ENCODE data around the gene CCER1.
"Not testable (repeated sequence)": the region's sequence is repeated elsewhere in the genome, so short reads cannot be mapped to it uniquely, and the experiment has no call there.

Gene CCER1, protein sequence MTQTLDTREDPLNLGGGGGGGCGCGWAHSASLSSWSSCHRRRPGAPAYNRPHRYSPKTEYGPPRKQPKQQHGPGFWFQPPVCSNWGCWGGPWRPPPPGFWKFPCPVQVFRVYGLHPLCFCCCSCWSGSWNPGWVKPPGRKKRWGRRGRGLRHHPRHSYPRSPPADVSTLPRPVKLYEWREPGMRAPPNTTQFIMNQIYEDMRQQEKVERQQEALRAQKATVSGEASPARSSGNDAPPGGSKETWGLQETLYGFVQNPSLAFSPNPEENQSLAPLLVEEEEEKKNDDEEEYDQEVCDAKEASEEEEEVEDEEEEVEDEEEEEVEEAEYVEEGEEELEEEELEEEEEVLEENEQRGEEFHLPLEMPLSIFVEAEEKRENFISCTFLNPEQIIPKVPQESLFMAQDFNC

DNA sequence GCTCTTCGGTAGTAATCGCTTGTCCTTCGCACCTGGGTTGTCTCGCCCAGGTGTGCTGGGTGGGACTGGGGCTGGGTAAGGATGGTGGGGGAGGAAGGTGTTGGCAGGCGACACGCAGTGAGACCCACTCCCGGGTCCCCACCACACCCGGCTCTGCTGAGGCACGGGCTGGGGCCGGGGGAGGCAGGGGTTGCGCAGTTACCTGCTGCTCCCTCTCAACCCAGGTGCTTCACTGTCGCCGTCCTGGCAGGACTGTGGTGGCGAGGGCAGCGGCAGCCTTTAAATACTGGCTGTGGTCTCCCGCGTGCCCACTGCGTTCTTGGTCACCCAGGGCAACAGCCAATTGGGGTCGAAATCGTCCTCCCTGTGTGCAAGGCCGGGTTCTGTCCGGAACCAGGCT lies at the start of gene CCER1:
CCER1 (minus strand) TSS at position 256 of the 400 bp plus-strand sequence. CDS start 434 bp downstream, outside the sequence.
- DNase-seq, result no peak

DNA sequence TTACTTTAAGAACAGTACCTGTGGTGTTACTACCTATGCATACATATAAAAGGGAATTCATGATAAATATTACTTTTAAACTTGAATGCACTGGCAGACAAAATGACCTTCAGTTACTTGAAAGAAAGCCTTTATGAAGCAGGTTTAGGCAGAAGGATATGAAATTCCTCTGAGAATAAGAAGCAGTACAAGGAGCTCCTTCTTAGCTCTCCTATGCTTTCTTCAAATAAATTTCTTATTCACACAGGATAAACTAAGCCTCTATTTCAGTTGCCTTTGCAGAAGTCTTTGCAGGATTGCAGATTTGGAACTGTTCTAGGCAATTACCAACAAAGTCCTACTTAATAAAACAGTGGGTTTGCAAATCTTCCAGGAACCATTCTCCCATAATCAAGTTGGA lies 48.8 kb upstream of the CCER1 start:
- no peak for DNase-seq

DNA sequence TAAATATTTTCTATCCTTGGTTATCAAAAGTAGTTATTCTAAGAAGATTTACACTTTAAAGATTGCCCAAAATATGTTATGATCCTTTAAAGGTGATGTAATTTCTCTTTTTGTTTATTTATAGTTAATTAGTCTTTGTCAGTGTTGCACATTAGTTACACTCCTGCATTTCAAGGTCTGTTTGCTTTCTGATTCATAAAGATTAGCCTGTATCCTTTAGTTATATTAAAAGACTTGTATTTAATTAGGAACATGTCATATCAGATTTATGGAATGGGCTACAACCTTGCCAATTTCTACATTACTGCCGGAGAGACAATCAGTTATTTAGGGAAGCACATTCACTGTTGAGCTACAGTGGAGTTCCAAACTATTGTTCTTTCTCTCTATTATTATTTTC lies 46.3 kb upstream of the CCER1 start:
- no peak for DNase-seq

DNA sequence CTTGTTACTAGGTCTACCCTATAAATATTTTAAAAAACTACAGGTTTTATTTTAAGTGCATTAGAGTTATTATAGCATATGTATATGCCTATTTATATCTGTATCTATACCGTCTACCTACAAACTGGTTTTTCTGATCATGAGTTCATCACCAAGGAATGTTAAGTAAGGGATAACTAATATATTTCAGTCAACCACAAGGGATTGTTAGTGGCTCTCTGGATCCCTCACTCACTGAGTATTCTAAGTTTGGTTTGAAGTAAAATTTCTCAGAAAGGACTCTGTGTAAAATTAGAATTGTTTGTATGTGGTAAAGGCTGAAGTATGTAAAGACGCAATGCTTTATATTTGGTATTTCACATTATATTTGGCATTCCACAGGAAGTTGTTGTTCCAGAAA lies 45.0 kb upstream of the CCER1 start:
- no peak for DNase-seq

DNA sequence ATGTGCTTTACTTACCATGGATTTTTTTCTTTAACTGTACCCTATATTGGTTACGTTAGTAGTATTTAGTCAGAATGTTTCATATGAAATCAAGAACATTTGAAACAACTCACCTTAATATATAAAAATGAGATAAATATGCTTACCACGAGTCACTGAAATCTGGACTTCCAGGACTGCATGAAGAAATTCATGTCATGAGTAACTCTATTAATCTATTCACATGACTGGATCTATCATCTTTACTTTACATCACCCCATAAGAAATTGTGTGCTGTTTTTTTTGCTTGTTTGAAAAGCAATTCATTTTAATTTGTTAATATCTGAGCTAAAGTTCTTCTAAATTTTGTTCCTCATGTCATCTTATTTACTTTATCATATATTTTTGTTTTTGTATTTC lies 44.6 kb upstream of the CCER1 start:
- no peak for DNase-seq

DNA sequence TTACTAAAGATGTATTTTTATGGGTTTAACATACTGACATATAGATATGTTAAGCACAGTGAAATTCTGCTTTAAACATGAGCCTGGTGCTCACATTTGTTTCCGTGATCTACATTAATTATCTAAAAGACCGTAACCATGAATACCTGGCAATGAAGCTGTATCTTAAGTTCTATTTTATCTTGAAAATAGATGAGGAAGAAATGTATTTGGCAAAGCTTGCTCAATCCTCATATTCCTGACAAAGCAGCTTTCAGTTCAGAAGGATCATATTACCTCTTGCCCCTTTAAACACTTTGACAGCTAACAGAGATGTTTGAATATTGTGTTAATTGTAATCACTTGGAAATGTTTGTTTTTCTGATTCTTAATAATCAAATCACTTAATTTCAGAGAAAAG lies 40.0 kb upstream of the CCER1 start:
- DNase-seq, result no peak

DNA sequence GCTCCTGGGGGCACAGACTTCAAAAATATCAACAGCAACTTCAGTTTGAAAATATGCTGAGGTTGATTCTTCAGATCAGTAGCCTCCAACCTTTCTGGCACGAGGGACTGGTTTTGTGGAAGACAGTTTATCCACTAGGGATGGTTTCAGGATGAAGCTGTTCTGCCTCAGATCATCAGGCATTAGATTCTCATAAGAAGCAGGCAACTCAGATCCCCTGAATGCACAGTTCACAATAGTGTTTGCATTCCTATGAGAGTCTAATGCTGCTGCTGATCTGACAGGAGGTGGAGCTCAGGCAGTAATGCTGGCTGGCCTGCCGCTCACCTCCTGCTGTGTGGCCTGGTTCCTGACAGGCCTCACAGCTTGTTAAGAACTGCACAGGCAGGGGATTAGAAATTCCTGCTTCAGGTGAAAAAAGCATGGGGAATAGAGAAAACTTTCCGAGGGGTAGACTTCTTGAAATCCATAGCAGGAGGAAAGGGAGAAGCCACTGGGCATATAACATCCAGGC lies 37.0 kb upstream of the CCER1 start:
- no peak for DNase-seq

DNA sequence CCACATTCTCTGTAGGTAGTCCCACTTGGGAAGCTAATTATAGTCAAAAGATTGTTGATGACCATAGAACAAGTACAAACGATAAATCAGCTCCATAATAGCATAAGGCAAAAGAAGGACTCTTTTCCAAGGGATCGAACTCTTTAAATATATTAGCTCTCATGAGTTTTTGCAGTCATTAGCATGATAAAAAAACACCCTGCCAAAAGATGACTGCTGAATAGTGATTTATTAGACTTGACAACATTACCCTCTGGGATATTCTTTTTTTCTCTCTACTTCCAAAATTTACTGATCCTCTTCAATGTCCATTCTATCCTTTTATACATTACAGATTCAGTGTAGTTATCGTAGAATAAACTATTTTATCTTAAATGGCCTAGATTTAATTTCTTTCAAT lies 35.6 kb upstream of the CCER1 start:
- no peak for DNase-seq

DNA sequence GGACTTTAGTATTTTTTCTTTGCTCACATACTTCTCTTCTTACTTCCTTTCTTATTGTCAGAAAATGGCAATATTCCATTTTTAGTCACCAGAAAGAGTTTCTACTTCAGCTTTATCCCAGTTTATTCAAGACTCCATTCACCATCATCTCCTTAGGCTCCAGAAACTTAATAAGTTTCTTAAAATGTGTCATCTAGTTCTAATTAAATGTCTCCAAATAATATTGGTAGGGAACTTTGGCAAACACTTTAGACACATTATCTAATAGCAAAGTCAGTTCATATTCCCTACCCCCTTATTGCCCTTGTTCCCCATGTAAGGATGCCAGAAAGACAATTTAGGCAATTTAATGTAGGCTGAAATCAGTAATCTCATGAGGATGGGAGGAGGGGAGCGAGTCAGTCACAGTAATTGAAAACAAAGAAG lies 34.7 kb upstream of the CCER1 start:
- no peak for DNase-seq

DNA sequence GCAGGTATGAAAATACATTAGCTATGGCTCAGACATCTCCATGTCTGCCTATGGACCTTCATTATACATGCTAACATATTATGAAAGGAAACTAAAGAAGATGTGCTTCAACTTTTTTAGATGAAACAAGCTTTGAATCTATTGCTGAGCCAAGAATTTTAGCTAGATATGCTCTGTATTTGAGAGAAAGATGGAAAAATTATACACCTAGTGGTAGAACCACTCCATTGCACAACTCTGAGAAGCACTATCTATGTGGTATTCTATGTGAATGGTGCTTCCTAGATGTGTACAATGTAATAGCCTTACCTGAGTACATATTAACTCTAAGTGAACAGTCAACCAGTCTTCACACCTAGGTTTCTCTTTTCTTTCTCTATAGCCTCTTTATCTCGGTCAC lies 32.5 kb upstream of the CCER1 start:
- DNase-seq, result peak in 1 of 2 experiments; percentile 2

DNA sequence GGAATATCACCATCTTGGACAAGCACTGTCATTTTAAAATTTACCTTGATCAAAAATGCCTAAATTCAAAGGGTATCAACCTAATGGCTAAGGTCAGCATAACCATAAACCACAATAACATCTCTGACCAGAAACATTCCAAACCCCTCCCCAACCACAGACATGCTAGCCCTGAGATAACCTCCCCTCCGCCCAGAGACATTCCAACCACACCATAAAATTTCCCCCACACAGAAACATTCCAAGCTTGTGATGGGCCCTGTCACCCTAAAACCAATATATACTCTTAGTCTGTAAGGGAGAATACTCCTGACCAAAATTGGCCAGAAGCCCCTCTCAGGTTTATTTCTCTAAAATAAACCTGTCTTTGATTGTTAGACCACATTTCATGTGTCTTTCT lies 32.1 kb upstream of the CCER1 start:
- DNase-seq, result no peak

DNA sequence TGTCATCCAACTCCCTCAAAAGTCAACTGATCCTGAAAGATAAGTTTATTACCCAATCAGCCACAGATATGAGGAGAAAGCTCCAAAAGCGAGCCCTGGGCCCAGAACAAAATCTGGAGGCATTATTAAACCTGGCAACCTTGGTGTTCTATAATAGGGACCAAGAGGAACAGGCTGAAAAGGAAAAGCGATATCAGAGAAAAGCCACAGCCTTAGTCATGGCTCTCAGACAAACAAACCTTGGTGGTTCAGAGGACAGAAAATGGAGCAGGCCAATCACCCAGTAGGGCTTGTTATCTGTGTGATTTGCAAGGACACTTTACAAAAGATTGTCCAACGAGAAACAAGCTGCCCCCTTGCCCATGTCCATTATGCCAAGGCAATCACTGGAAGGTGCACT lies 30.4 kb upstream of the CCER1 start:
- DNase-seq, result not testable (repeated sequence)

DNA sequence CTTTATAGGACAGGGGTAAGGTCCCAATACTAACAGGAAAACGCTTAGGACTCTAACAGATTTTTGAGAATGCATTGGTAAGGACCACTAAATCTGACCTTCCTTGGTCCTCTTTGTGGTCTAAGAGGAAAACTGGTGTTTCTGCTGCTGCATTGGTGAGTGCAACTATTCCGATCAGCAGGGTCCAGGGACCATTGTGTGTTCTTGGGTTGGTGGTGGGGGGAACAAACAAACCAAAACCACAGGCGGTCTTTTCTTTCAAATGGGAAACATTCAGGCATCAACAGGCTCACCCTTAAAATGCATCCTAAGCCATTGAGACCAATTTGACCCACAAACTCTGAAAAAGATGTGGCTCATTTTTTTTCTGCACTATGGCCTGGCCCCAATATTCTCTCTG lies 29.1 kb upstream of the CCER1 start:
- DNase-seq, result no peak

DNA sequence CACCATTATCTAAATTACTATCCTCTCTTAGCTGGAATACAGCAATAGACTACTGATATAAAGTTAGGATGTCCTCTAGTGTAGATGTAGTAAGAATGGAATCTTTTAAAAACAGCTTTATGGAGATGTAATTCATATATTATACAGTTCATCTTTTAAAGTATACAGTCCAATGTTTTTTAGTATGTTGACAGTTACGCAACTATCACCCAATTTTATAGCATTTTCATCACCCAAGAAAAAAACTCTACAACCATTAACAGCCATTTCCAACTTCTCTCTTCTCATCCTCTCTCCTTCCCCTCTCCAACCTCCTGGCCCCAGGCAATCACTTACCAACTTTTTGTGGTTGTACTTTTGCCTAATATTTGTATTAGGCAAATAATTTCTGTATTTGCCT lies 27.2 kb upstream of the CCER1 start:
- DNase-seq, result no peak

DNA sequence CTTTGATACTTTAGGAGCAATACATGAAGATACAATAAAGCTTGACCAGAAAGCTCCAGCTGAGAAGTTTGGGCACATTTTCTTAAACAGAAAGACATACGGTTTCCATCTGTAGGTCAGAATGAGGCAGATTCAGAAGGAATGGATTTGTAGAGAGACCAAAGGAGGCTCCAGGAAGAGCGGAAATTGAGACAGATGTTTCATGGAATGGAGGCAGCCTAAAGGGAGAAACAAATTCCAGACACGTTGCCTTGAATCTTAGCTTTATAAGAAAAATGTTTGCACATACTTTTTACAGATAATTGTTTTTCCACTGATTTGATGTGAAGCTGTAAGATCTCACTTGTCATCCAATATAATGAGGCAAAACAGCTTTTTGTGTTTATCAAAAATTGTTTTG lies 25.0 kb upstream of the CCER1 start:
- no peak for DNase-seq

DNA sequence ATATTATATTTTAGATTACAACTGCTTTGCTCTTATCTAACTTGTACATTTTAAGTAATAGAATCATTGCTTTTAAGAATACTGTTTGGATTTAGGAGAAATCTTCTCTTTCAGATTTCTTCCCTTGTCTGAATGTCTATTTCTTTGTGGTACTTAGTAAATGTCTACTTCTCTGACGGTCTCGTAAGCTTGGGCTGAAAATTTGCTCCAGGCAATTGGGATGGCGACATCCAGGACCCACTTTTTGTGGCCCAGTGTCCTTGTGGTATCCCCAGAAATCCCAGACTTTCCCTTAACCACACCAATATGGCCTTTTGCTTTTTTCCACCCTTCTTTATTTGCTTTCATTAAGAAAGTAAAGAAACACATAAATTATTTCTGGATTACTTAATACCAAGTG lies 24.0 kb upstream of the CCER1 start:
- no peak for DNase-seq

DNA sequence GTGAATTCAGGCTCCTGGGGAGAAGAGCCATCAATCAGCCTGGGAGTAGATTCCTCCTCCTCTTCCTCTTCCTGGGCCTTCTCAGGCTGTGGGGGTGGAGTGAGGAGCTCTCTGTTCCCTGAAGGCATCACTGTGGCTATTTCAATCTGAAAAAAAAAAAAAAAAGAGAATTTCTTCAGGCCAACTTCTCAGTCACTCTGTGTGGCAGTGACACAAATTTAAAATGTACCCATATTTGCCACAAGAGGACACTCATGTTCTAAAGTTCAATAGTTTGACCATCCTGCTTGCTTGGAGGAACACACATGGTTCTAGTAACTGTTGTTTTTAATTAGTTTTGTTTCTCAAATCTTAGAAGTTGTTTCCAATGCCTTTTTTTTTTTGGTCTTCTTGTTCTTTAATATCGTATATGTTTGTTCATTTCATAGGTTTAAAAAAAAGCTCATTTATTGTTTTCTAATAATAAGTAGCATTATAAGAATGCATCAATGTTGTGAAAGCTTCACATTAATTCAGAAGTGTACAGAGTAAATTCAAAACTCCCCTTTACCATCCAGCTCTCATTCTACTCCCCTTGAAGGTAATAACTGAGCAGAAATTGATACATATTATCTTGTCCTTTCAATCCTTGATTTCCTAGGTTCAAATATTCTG lies 23.3 kb upstream of the CCER1 start:
- peak; percentile 32 to 47 for DNase-seq

DNA sequence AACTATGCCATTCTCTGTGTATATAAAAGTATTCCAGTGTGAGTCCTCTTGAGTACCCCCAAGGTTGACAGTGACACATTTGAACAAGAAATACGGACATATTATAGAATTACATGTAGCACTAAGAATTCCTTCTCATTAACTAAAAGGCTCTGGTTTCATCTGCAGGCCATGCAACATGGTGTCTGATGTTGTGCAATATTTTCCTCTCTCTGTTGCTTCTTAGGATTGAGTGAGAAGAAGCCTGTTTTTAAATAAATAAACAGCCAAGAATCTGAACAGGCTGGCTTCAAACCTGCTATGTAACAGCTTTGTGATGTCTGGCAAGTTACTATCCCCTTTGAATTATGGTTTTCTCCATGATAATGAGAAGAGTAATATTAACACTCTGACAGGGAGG lies 22.2 kb upstream of the CCER1 start:
- no peak for DNase-seq

DNA sequence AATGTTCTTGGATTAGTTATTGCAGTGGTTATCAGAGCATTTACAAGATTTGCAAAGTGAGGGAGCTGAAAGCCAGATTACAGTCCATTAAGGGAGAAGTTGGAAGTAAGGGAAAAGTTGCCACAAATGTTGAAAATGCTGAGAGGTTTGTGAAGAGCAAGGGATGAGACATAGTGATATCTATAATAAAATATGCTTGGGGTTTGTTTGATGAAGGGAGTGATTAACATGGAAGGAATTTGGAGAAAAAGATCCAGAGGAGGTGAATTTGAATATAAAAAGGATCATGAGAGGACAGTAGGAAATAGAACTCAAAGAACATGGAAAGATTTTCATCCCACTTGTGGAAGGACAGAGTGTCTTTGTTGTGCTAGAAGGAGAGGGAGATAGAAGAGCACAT lies 19.3 kb upstream of the CCER1 start:
- no peak for DNase-seq

DNA sequence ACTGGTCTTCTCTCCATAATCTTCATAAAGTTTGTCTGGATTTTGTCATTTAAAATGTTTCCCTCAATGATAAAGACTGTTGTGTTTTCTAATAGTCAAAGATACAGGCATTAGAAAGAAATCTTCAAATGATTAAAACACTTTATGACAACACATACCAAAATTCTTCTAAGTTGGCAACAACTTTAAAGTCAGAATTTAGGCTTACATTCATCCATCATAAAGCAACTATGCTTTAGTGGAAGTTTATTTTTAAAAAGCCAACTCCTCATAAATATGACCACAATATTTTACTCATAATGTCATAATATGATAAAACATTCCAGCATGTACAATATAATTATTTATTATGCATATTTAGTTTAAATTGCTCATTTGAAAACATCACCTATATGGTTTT lies 17.2 kb upstream of the CCER1 start:
- no peak for DNase-seq

DNA sequence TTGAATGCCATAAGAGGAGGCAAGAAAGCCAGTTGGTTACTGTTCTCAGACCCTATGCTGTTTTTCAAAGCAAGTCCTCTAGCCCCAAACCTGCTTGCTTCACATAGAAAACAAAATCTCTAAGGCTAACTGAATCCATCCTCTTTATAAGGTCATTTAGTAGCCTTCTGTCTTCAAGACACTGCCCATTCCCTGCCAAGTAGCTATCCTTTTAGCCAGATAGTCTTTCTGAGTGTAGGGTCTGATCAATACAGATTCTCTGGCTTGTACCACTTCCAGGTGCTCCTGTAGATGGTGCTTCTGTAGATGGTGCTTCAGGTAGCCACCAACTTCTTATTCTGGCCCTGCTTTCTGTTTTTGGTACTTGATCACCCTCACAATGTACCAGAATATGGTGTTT lies 15.9 kb upstream of the CCER1 start:
- DNase-seq, result no peak

DNA sequence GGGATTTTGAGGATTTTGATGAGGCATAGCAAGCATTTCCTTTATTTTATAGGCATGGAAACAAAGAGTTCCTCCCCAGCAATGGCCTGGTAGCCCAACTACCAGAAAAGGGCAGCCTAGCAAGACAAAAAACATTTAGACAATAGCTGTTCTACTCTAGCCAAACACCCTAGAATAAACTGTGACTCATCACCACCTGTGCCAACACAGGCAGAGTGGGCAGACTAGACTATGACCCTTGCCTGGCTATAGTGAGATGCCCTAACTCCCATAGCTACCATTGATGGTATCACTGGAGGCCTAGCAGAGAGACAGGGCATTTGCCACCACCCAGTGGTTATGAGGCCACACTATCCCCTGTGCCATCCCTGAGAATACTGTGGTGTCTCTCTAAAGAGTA lies 15.5 kb upstream of the CCER1 start:
- no peak for DNase-seq

DNA sequence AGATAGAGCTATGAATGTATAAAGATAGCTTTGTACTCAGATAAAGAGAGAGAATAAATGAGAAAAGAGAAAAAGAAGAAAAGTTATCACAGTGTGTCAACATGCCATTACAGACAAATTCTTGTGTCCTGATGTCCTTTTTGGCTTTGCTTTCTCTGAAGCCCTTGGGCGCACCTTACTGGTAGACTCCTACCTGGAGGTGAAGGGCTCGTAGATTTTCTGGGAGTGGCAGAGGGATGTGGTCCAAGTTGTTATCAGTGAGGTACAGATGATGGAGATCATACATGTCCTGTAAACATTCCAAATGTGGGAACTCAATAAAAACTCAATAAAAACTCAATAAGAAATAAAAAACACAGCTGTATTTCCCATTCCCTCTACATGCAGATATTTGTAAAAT lies 14.9 kb upstream of the CCER1 start:
- no peak for DNase-seq

DNA sequence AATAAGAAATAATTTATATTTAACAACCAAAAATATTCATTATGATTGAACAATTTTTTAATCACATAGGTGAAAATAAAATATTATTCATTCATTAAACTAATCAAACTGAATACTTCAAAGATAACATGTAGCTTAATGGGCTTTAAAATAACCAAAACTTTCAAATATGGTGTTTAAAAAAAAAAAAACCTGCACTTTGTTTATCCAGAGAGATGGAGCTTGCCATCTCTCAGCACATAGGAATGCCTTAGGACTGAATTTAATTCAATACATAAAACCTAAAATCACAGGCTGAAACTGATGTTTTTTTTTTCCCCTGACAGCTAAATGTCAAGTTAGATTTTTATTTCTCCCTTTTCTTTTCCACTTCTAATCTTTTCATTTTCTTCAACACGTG lies 14.4 kb upstream of the CCER1 start:
- no peak for DNase-seq

DNA sequence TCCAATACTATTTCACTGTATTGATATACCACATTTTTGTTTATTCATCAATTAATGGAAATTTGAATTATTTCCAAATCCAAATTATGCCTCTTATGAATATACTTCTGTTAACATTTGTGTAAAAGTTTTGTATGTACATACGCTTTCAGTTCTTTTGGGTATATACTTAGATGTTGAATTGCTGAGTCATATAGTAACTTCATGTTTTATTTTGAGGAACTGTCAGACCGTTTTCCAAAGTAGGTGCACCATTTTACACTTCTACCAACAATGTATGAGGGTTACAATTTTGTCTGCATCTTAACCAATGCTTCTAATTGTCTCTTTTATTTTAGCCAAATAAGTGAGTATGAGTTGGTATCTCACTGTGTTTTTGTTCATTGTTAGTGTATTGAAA lies 10.2 kb upstream of the CCER1 start:
- DNase-seq, result no peak

Measured in AML-193 (cell line).